Neural crest cell (in vitro differentiated cells): ENCODE data around the gene HMCN2. TPM values are rescaled to one million over a fixed set of nuclear protein-coding genes. Genes with fewer than 3 reads are reported as not detected.

Experiments used
- DNase-seq: peaks from one replicate; pipeline ENCODE4 v3.0.0; 2021; ENCODE audit warnings: low read depth, mixed read lengths, low spot score
- H3K27ac Mint-ChIP-seq: one replicate; pipeline ENCODE4 v1.8.0; 2021; ENCODE audit warnings: mild to moderate bottlenecking, mixed read lengths; ENCODE audit not compliant: unreplicated experiment
- H3K27me3 Mint-ChIP-seq: 2 replicates; pipeline ENCODE4 v1.8.0; 2021; ENCODE audit warnings: low read depth, mild to moderate bottlenecking, mixed read lengths
- H3K36me3 Mint-ChIP-seq: 2 replicates; pipeline ENCODE4 v1.8.0; 2021; ENCODE audit warnings: low read depth, mild to moderate bottlenecking, mixed read lengths
- H3K4me1 Mint-ChIP-seq: 2 replicates; pipeline ENCODE4 v1.8.0; 2021; ENCODE audit warnings: mixed read lengths
- H3K4me3 Mint-ChIP-seq: one replicate; pipeline ENCODE4 v1.8.0; 2021; ENCODE audit warnings: mild to moderate bottlenecking, mixed read lengths
- H3K9me3 Mint-ChIP-seq: 2 replicates; pipeline ENCODE4 v1.8.0; 2021; ENCODE audit warnings: mixed read lengths
- total RNA-seq: library from RNA; stranded (reverse); gene quantifications from 2 replicates; pipeline ENCODE4 v1.2.1, GENCODE V29; 2021
- TF ChIP-seq, protein P1 (sequence below): fragments of 200-600 bp; sonication (generic); conservative IDR thresholded peaks from 2 replicates; pipeline ENCODE4 v1.5.0; 2021; ENCODE audit warnings: antibody characterized with exemption, mild to moderate bottlenecking

HMCN2 gene
- total RNA-seq, 1 donor from 2014 or later, result not detected

GRCh38 chr9:130333712-130334062, 68.1 kb downstream of the HMCN2 start:
- no peak for DNase-seq
- Mint-ChIP-seq H3K36me3 (no peaks in the 10 kb centered on the region), H3K27ac (no peak overlapping the region), H3K9me3 (no peaks in the 10 kb centered on the region), H3K4me1 (peaks cover 17% of the 10 kb centered on the region), H3K4me3 (no peak overlapping the region), H3K27me3 (peaks cover 6% of the 10 kb centered on the region)
- TF ChIP-seq, protein P1, sequence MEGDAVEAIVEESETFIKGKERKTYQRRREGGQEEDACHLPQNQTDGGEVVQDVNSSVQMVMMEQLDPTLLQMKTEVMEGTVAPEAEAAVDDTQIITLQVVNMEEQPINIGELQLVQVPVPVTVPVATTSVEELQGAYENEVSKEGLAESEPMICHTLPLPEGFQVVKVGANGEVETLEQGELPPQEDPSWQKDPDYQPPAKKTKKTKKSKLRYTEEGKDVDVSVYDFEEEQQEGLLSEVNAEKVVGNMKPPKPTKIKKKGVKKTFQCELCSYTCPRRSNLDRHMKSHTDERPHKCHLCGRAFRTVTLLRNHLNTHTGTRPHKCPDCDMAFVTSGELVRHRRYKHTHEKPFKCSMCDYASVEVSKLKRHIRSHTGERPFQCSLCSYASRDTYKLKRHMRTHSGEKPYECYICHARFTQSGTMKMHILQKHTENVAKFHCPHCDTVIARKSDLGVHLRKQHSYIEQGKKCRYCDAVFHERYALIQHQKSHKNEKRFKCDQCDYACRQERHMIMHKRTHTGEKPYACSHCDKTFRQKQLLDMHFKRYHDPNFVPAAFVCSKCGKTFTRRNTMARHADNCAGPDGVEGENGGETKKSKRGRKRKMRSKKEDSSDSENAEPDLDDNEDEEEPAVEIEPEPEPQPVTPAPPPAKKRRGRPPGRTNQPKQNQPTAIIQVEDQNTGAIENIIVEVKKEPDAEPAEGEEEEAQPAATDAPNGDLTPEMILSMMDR, result no peak

DNA sequence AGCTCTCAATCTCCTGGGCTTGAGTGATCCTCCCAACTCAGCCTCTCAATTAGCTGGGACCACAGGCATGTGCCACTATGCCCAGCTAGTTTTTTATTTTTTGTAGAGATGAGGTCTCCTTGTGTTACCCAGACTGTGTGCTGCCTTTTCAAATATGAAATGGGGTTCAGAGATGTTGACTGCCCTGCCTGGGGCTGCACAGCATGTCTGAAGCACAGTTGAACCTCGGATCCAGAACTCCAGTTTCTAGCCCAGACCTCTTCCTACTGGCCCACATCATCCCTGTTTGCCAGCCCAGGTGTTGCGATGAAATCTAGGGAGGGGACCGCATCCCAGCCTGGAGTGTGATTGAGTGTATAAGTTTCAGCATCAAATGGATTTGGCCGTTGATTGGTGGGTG, 69.4 kb downstream of the HMCN2 start:
- H3K27me3 Mint-ChIP-seq, result no peaks in the 10 kb centered on the region
- H3K9me3 Mint-ChIP-seq, result no peaks in the 10 kb centered on the region
- TF ChIP-seq, protein P1, result no peak
- peaks cover 15% of the 10 kb centered on the region for H3K4me1 Mint-ChIP-seq
- H3K36me3 Mint-ChIP-seq, result no peaks in the 10 kb centered on the region
- DNase-seq, result no peak
- no peak overlapping the region for H3K4me3 Mint-ChIP-seq
- no peak overlapping the region for H3K27ac Mint-ChIP-seq

DNA sequence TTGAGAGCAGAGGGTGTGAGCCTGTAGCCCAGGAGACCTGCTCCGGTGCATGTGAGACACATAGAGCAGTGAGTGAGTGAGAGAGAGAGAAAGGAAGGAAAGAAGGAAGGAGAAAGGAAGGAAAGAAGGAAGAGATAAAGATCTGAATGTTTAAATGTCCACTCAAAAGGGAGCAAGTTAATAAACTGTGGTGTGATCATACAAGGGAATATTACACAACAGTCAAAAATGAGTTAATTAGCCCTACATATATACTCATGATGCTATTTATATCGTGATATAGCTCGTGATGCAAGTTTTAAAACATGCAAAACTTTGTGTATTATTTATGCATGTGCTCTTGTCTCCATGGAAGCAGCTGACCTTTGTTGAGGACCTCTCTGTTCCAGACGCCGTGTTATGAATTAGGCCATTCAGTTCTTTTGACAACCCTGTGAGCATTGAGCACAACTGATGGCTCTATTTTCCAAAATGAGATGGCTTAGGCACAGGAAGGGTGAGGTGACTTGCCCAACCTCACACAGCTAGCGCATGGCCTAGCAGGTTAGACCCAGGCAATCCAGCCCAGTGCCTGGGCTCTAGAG, 70.6 kb downstream of the HMCN2 start:
- Mint-ChIP-seq H3K4me3 (peak overlapping the region; percentile 35), H3K36me3 (no peaks in the 10 kb centered on the region), H3K4me1 (peaks cover 15% of the 10 kb centered on the region), H3K27ac (no peak overlapping the region), H3K9me3 (no peaks in the 10 kb centered on the region), H3K27me3 (no peaks in the 10 kb centered on the region)
- TF ChIP-seq, protein P1, result no peak
- no peak for DNase-seq

GRCh38 chr9:130336885-130337284, 71.3 kb downstream of the HMCN2 start:
- peaks cover 15% of the 10 kb centered on the region for H3K4me1 Mint-ChIP-seq
- no peak overlapping the region for H3K27ac Mint-ChIP-seq
- DNase-seq, result no peak
- H3K27me3 Mint-ChIP-seq, result no peaks in the 10 kb centered on the region
- H3K9me3 Mint-ChIP-seq, result no peaks in the 10 kb centered on the region
- H3K36me3 Mint-ChIP-seq, result no peaks in the 10 kb centered on the region
- H3K4me3 Mint-ChIP-seq, result no peak overlapping the region
- TF ChIP-seq, protein P1, result no peak

DNA sequence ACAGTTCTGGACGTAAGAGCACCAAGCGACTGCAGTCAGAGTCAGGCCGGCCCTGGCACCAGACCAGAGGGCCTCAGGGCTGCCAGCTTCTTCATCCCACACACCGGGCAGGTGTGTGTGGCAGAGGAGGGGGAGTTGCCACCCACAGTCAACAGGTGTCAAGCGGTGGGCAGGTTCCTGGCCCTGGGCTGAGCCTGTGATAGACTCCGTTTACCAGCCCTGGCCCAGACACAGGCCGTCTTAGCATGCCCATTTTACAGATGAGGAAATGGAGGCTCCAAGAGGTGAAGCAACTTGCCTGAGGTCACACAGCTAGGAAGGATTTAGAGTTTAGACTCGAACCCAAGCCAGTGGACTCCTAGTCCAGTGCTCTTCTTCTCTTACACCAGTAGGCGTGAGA, 71.8 kb downstream of the HMCN2 start:
- Mint-ChIP-seq H3K36me3 (no peaks in the 10 kb centered on the region), H3K27ac (no peak overlapping the region), H3K4me1 (peaks cover 15% of the 10 kb centered on the region), H3K9me3 (no peaks in the 10 kb centered on the region), H3K27me3 (no peaks in the 10 kb centered on the region), H3K4me3 (no peak overlapping the region)
- DNase-seq, result no peak
- TF ChIP-seq, protein P1, result no peak
